H9 (cell line): ENCODE data around the gene POLR3H. TPM values are rescaled to one million over a fixed set of nuclear protein-coding genes. Genes with fewer than 3 reads are reported as not detected.

Experiments used
- DNase-seq: peaks from one replicate; pipeline ENCODE4 v3.0.0-alpha.2; 2017
- H2AFZ ChIP-seq: one replicate; pipeline ENCODE4 v1.6.1; 2013; ENCODE audit warnings: mild to moderate bottlenecking, low read length, control low read depth, moderate library complexity
- H2AK5ac ChIP-seq: 2 replicates; pipeline ENCODE4 v1.6.1; 2013; ENCODE audit warnings: low read length, control low read depth, mixed read lengths; ENCODE audit not compliant: insufficient read length
- H2BK120ac ChIP-seq: one replicate; pipeline ENCODE4 v1.6.1; 2013; ENCODE audit warnings: low read depth, mild to moderate bottlenecking, low read length, control low read depth, inconsistent platforms; ENCODE audit not compliant: poor library complexity, severe bottlenecking
- H2BK12ac ChIP-seq: 2 replicates; pipeline ENCODE4 v1.6.1; 2013; ENCODE audit warnings: low read length, control low read depth, mixed read lengths, low read depth; ENCODE audit not compliant: insufficient read length
- H2BK15ac ChIP-seq: 2 replicates; pipeline ENCODE4 v1.6.1; 2013; ENCODE audit warnings: low read depth, low read length, control low read depth
- H2BK20ac ChIP-seq: one replicate; pipeline ENCODE4 v1.6.1; 2013; ENCODE audit warnings: low read depth, mild to moderate bottlenecking, low read length, control low read depth, inconsistent platforms; ENCODE audit not compliant: poor library complexity, severe bottlenecking
- H2BK5ac ChIP-seq: 2 replicates; pipeline ENCODE4 v1.6.1; 2013; ENCODE audit warnings: low read length, control low read depth, mixed read lengths; ENCODE audit not compliant: insufficient read length
- H3K14ac ChIP-seq: 2 replicates; pipeline ENCODE4 v1.6.1; 2013; ENCODE audit warnings: low read length, control low read depth; ENCODE audit not compliant: insufficient read depth
- H3K18ac ChIP-seq: 2 replicates; pipeline ENCODE4 v1.6.1; 2013; ENCODE audit warnings: low read depth, mild to moderate bottlenecking, mixed read lengths, low read length, control low read depth; ENCODE audit not compliant: insufficient read length
- H3K23ac ChIP-seq: 2 replicates; pipeline ENCODE4 v1.6.1; 2013; ENCODE audit warnings: low read length, control low read depth, mixed read lengths, low read depth; ENCODE audit not compliant: insufficient read length
- H3K23me2 ChIP-seq: 2 replicates; pipeline ENCODE4 v1.6.1; 2013; ENCODE audit warnings: low read depth, mild to moderate bottlenecking, mixed read lengths, low read length, control low read depth; ENCODE audit not compliant: insufficient read length, poor library complexity, severe bottlenecking
- H3K27ac ChIP-seq: 2 replicates; pipeline ENCODE4 v1.5.1; 2013; ENCODE audit warnings: low read length, control low read depth, mixed read lengths, low read depth; ENCODE audit not compliant: insufficient read length
- H3K27me3 ChIP-seq: 2 replicates; pipeline ENCODE4 v1.6.1; 2013; ENCODE audit warnings: low read length, control low read depth, inconsistent platforms; ENCODE audit not compliant: insufficient read depth
- H3K4ac ChIP-seq: 2 replicates; pipeline ENCODE4 v1.6.1; 2013; ENCODE audit warnings: low read depth, mild to moderate bottlenecking, control low read depth, inconsistent platforms, low read length, moderate library complexity
- H3K4me1 ChIP-seq: 2 replicates; pipeline ENCODE4 v1.6.1; 2013; ENCODE audit warnings: low read length, control low read depth, inconsistent platforms; ENCODE audit not compliant: insufficient read depth
- H3K4me2 ChIP-seq: 2 replicates; pipeline ENCODE4 v1.6.1; 2013; ENCODE audit warnings: low read length, control low read depth, mixed read lengths; ENCODE audit not compliant: insufficient read length, insufficient read depth
- H3K56ac ChIP-seq: 2 replicates; pipeline ENCODE4 v1.6.1; 2013; ENCODE audit warnings: low read depth, mild to moderate bottlenecking, mixed read lengths, low read length, control low read depth; ENCODE audit not compliant: insufficient read length
- H3K79me1 ChIP-seq: 2 replicates; pipeline ENCODE4 v1.6.1; 2013; ENCODE audit warnings: low read depth, mild to moderate bottlenecking, moderate library complexity, low read length, control low read depth, inconsistent platforms; ENCODE audit not compliant: insufficient read depth, poor library complexity, severe bottlenecking
- H3K79me2 ChIP-seq: 2 replicates; pipeline ENCODE4 v1.6.1; 2013; ENCODE audit warnings: low read length, control low read depth, inconsistent platforms; ENCODE audit not compliant: insufficient read depth
- H3K9ac ChIP-seq: 2 replicates; pipeline ENCODE4 v1.6.1; 2013; ENCODE audit warnings: low read length, control low read depth, mixed read lengths; ENCODE audit not compliant: insufficient read length; ENCODE audit errors: extremely low read depth
- H3K9me3 ChIP-seq: one replicate; pipeline ENCODE4 v1.6.1; 2013; ENCODE audit warnings: low read depth, low read length, inconsistent platforms; ENCODE audit not compliant: control insufficient read depth
- H3T11ph ChIP-seq: one replicate; pipeline ENCODE4 v1.6.1; 2013; ENCODE audit warnings: mild to moderate bottlenecking, low read length, control low read depth, inconsistent platforms
- H4K20me1 ChIP-seq: one replicate; pipeline ENCODE4 v1.6.1; 2013; ENCODE audit not compliant: control insufficient read depth, insufficient read length, insufficient read depth
- H4K5ac ChIP-seq: 2 replicates; pipeline ENCODE4 v1.6.1; 2013; ENCODE audit warnings: low read depth, mild to moderate bottlenecking, mixed read lengths, low read length, control low read depth; ENCODE audit not compliant: insufficient read length
- H4K8ac ChIP-seq: replicated peaks from 2 replicates; pipeline ENCODE4 v1.6.1; 2013; ENCODE audit warnings: low read length, control low read depth, mixed read lengths, low read depth; ENCODE audit not compliant: insufficient read length
- H4K91ac ChIP-seq: 2 replicates; pipeline ENCODE4 v1.6.1; 2013; ENCODE audit warnings: low read depth, mild to moderate bottlenecking, moderate library complexity, mixed read lengths, low read length, control low read depth; ENCODE audit not compliant: insufficient read length
- H3K27ac Mint-ChIP-seq, 3 experiments: 2 replicates in 2 of 3; 3 replicates in 1 of 3; pipeline ENCODE4 v1.8.0; 2020 to 2021; ENCODE audit warnings: mixed read lengths in 3 of 3, mild to moderate bottlenecking in 1 of 3, moderate library complexity in 1 of 3
- H3K27me3 Mint-ChIP-seq: 2 replicates; pipeline ENCODE4 v1.8.0; 2021; ENCODE audit warnings: low read depth, mild to moderate bottlenecking, moderate library complexity, mixed read lengths
- H3K36me3 Mint-ChIP-seq, 3 experiments: 2 replicates in 2 of 3; 3 replicates in 1 of 3; pipeline ENCODE4 v1.8.0; 2020 to 2021; ENCODE audit warnings: low read depth in 3 of 3, mixed read lengths in 3 of 3; ENCODE audit not compliant: insufficient read depth in 1 of 3
- H3K4me1 Mint-ChIP-seq, 2 experiments: 2 replicates each; pipeline ENCODE4 v1.8.0; 2020; ENCODE audit warnings: mixed read lengths in 2 of 2
- H3K4me3 Mint-ChIP-seq, 2 experiments: 2 replicates in 1 of 2; 3 replicates in 1 of 2; pipeline ENCODE4 v1.8.0; 2020 to 2021; ENCODE audit warnings: mild to moderate bottlenecking in 2 of 2, mixed read lengths in 2 of 2, moderate library complexity in 1 of 2
- H3K9me3 Mint-ChIP-seq, 2 experiments: 2 replicates in 1 of 2; 3 replicates in 1 of 2; pipeline ENCODE4 v1.8.0; 2020; ENCODE audit warnings: mild to moderate bottlenecking in 2 of 2, mixed read lengths in 2 of 2, moderate library complexity in 1 of 2
- CTCF ChIP-seq: fragments of 200-600 bp; sonication (generic); conservative IDR thresholded peaks from 3 replicates; pipeline ENCODE4 v1.8.0; 2021; ENCODE audit warnings: antibody characterized with exemption, mild to moderate bottlenecking
- WGBS: extraction: QIAGEN DNeasy Blood & Tissue Kit; methylation state at CpG from one replicate; pipeline ENCODE4 v1.1.7; 2013; ENCODE audit warnings: missing lambda C conversion rate, low lambda C conversion rate, mixed read lengths; ENCODE audit not compliant: insufficient read length; ENCODE audit errors: extremely low coverage; 5-methylcytosine and 5-hydroxymethylcytosine counted together
- total RNA-seq: library from RNA; stranded (reverse); gene quantifications from 2 replicates; pipeline ENCODE4 v1.2.1, GENCODE V29; 2021

POLR3H gene
- total RNA-seq, 1 experiment from 2014 or later = 68.2 TPM

- Histone ChIP-seq H3K56ac (no peak overlapping the region), H3K14ac (no peak overlapping the region), H3K27me3 (no peaks in the 10 kb centered on the region), H3K27ac (no peak overlapping the region), H2BK15ac (no peak overlapping the region), H4K5ac (no peak overlapping the region), H3K4me1 (no peaks in the 10 kb centered on the region), H3T11ph (no peak overlapping the region), H3K23ac (no peak overlapping the region), H3K4ac (no peak overlapping the region), H3K9me3 (no peaks in the 10 kb centered on the region), H2AFZ (no peak overlapping the region), H3K79me2 (peaks cover 7% of the 10 kb centered on the region), H2BK12ac (no peak overlapping the region), H2BK120ac (no peak overlapping the region), H2BK5ac (no peak overlapping the region), H2AK5ac (no peak overlapping the region), H3K79me1 (no peaks in the 10 kb centered on the region), H4K20me1 (no peaks in the 10 kb centered on the region), H3K23me2 (no peaks in the 10 kb centered on the region), H3K18ac (no peak overlapping the region), H4K91ac (no peak overlapping the region), H3K9ac (no peak overlapping the region), H3K4me2 (no peak overlapping the region), H4K8ac (no peak overlapping the region), H2BK20ac (no peak overlapping the region)
- Mint-ChIP-seq H3K9me3 (no peaks in the 10 kb centered on the region), H3K36me3 (peaks cover 13 to 40% (median 18%) of the 10 kb centered on the region in 3 experiments; a peak in 6 of 7 replicates), H3K27me3 (peaks cover 2% of the 10 kb centered on the region; the same call in 1 of the 2 replicates), H3K4me3 (no peak overlapping the region), H3K27ac (no peak overlapping the region; a peak in 1 of 7 replicates), H3K4me1 (peaks cover 17 to 24% of the 10 kb centered on the region in 2 experiments)
- no peak for DNase-seq
- TF ChIP-seq CTCF = no peak
- WGBS = no CpG with 5 or more reads among the region's 3 CpGs
Observed at GRCh38 chr22:41540006-41540315, 4.3 kb downstream of the POLR3H start.
